ENCODE data around the gene RAB31.

GRCh38 chr18:9886005-9886348 is 177.9 kb downstream of the RAB31 start:
- no peak for TF ChIP-seq CTCF (IDR thresholded peaks at IDR 0.05)
- no peak for TF ChIP-seq POLR2AphosphoS5 (IDR thresholded peaks at IDR 0.05)
- TF ChIP-seq POLR2A (IDR thresholded peaks at IDR 0.05) = no peak
- no peak for TF ChIP-seq EP300 (IDR thresholded peaks at IDR 0.05)
